HAP-1 (cell line): Measurements from ENCODE around the gene SDCCAG8.
A peak's percentile ranks its signal among the peaks of the same experiment; 100 is the strongest.

Experiments used
- DNase-seq, 2 experiments: peaks; one replicate each; pipeline ENCODE4 v3.0.0-alpha.2; 2016 to 2020; ENCODE audit warnings: low spot score in 2 of 2
- H3K27me3 ChIP-seq: fragments of 250-450 bp; sonication (Bioruptor Pico); 2 replicates; pipeline ENCODE4 v1.5.1; 2020; ENCODE audit warnings: low read depth, mild to moderate bottlenecking, moderate library complexity
- H3K36me3 ChIP-seq: fragments of 250-450 bp; sonication (Bioruptor Pico); replicated peaks from 2 replicates; pipeline ENCODE4 v1.5.1; 2020; ENCODE audit warnings: mild to moderate bottlenecking
- H3K4me1 ChIP-seq: fragments of 250-450 bp; sonication (Bioruptor Pico); 2 replicates; pipeline ENCODE4 v1.5.1; 2020; ENCODE audit warnings: mild to moderate bottlenecking
- H3K4me3 ChIP-seq: fragments of 250-450 bp; sonication (Bioruptor Pico); 2 replicates; pipeline ENCODE4 v1.5.1; 2020; ENCODE audit warnings: mild to moderate bottlenecking, moderate library complexity
- H3K9me3 ChIP-seq: fragments of 250-450 bp; sonication (Bioruptor Pico); 2 replicates; pipeline ENCODE4 v1.5.1; 2020; ENCODE audit warnings: mild to moderate bottlenecking, moderate library complexity
- in situ Hi-C: fragments of 300-500 bp; cut with MboI; formaldehyde crosslinking; loops from 3 replicates; pipeline ENCODE4 v1.14.3; 2020; ENCODE audit warnings: low sequenced_read_pairs, inconsistent platforms, mixed read lengths

SDCCAG8 gene

DNA sequence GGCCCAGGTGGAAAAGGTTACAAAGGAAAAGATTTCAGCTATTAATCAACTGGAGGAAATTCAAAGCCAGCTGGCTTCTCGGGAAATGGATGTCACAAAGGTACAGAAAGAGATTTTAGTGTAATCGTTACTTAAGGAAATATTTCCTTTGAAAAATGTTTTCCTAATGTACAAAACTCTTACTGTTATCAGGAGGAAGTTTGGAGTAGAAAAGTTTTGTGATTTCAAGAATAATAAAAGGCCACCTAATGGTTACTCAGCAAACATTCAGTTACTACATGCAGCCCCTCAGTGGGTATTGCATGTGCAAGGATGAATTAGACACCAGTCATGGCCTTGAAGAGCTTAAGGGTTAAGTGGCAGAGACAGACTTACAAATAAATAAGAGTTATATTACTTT, 85.2 kb downstream of the SDCCAG8 start:
- H3K4me1 ChIP-seq = peaks cover 6% of the 10 kb centered on the region
- in situ Hi-C loops = loop anchor here (10.0 kb wide), 1 partner anchor 934 kb away; no protein-coding TSS in a partner anchor
- H3K9me3 ChIP-seq = no peaks in the 10 kb centered on the region
- no peak for DNase-seq
- no peaks in the 10 kb centered on the region for H3K27me3 ChIP-seq
- H3K36me3 ChIP-seq = no peaks in the 10 kb centered on the region; the same call in 1 of the 2 replicates
- no peak overlapping the region for H3K4me3 ChIP-seq

GRCh38 chr1:243343970-243344937, 88.4 kb downstream of the SDCCAG8 start:
- in situ Hi-C loops = loop anchor here (10.0 kb wide), 1 partner anchor 931 kb away; no protein-coding TSS in a partner anchor
- Histone ChIP-seq H3K9me3 (no peaks in the 10 kb centered on the region), H3K36me3 (no peaks in the 10 kb centered on the region), H3K27me3 (no peaks in the 10 kb centered on the region), H3K4me1 (peaks cover 8% of the 10 kb centered on the region), H3K4me3 (no peak overlapping the region)
- DNase-seq = peak in 1 of 2 experiments; percentile 65

GRCh38 chr1:243345205-243345604, 89.4 kb downstream of the SDCCAG8 start:
- Histone ChIP-seq H3K9me3 (no peaks in the 10 kb centered on the region), H3K4me1 (peaks cover 8% of the 10 kb centered on the region), H3K36me3 (no peaks in the 10 kb centered on the region), H3K4me3 (no peak overlapping the region), H3K27me3 (no peaks in the 10 kb centered on the region)
- in situ Hi-C loops = loop anchor here (10.0 kb wide), 1 partner anchor 930 kb away; no protein-coding TSS in a partner anchor
- no peak for DNase-seq

GRCh38 chr1:243346016-243346415, 90.2 kb downstream of the SDCCAG8 start:
- Histone ChIP-seq H3K9me3 (no peaks in the 10 kb centered on the region), H3K4me3 (no peak overlapping the region), H3K4me1 (peaks cover 8% of the 10 kb centered on the region), H3K27me3 (no peaks in the 10 kb centered on the region), H3K36me3 (no peaks in the 10 kb centered on the region)
- no peak for DNase-seq
- in situ Hi-C loops = loop anchor here (10.0 kb wide), 1 partner anchor 929 kb away; no protein-coding TSS in a partner anchor

DNA sequence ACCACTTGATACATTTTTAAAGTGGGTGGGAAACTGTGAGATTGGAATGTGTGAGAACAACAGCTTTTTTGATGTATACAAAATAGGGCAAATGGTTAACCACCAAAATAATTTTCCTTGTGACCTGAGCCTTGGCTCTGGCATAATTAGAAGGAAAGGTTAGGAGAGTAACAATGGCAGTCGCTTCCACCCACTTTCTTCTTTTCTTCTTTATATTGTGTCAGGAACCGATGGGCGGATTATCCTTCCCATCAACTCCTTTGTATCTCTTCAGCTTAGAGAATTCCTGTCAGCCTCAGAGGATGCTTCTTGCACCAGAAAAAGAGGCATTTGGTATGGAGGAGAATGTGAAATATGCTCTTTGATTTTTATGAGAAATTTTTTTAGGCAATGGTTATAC, 90.6 kb downstream of the SDCCAG8 start:
- Histone ChIP-seq H3K4me1 (peaks cover 8% of the 10 kb centered on the region), H3K4me3 (no peak overlapping the region), H3K36me3 (no peaks in the 10 kb centered on the region), H3K27me3 (no peaks in the 10 kb centered on the region), H3K9me3 (no peaks in the 10 kb centered on the region)
- peak; percentile 35 to 47 for DNase-seq
- in situ Hi-C loops = loop anchor here (10.0 kb wide), 1 partner anchor 928 kb away; no protein-coding TSS in a partner anchor

GRCh38 chr1:243348331-243348730, 92.5 kb downstream of the SDCCAG8 start:
- Histone ChIP-seq H3K4me3 (no peak overlapping the region), H3K9me3 (no peaks in the 10 kb centered on the region), H3K36me3 (no peaks in the 10 kb centered on the region), H3K27me3 (no peaks in the 10 kb centered on the region), H3K4me1 (peaks cover 8% of the 10 kb centered on the region)
- in situ Hi-C loops = loop anchor here (10.0 kb wide), 1 partner anchor 926 kb away; no protein-coding TSS in a partner anchor
- DNase-seq = no peak

DNA sequence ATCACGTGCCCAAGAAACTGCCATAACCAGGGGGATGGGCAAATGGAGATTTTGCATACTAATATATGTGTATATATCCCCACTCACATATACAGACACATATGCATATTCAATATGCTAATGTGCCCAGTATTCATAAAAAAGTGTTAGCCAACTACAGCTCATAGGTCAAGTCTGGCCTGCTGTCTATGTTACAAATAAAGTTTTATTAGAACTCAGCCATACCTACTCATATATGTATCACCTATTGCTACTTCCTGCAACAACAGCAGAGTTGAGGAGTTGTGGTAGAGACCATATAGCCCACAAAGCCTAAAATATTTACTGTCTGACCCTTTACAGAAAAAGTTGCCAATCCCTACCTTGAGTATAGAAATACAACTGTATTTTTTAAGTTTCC, 93.3 kb downstream of the SDCCAG8 start:
- in situ Hi-C loops = loop anchor here (10.0 kb wide), 1 partner anchor 926 kb away; no protein-coding TSS in a partner anchor
- DNase-seq = no peak
- Histone ChIP-seq H3K36me3 (no peaks in the 10 kb centered on the region), H3K9me3 (no peaks in the 10 kb centered on the region), H3K4me1 (peaks cover 8% of the 10 kb centered on the region), H3K27me3 (no peaks in the 10 kb centered on the region), H3K4me3 (no peak overlapping the region)

DNA sequence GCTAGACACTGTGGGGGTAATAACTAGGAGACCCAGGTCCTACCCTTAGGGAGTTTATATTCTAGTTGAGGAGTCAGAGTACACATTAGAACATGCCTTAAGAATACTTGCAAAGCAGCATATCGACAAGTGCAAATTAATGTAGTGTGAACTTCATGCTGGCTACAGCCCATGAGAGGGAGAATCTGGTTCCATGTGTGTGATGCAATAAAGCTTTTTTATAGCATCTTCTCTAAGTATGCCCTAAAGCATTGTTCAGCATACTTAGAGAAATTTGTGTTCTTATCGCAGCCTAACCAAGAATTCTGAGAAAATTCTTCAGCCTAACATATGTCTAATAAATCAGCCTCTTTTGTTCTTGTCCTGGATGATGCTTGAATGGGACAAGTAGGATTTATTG, 95.5 kb downstream of the SDCCAG8 start:
- H3K4me1 ChIP-seq = peaks cover 5% of the 10 kb centered on the region
- no peak for DNase-seq
- in situ Hi-C loops = no loop called here
- no peak overlapping the region for H3K4me3 ChIP-seq
- H3K27me3 ChIP-seq = no peaks in the 10 kb centered on the region
- H3K9me3 ChIP-seq = no peaks in the 10 kb centered on the region
- no peaks in the 10 kb centered on the region for H3K36me3 ChIP-seq

- no peaks in the 10 kb centered on the region for H3K27me3 ChIP-seq
- no peaks in the 10 kb centered on the region for H3K36me3 ChIP-seq
- in situ Hi-C loops = no loop called here
- no peaks in the 10 kb centered on the region for H3K9me3 ChIP-seq
- H3K4me1 ChIP-seq = no peaks in the 10 kb centered on the region
- no peak overlapping the region for H3K4me3 ChIP-seq
- DNase-seq = no peak
These were observed 98.8 kb downstream of the SDCCAG8 start for GRCh38 chr1:243354511-243355153.

DNA sequence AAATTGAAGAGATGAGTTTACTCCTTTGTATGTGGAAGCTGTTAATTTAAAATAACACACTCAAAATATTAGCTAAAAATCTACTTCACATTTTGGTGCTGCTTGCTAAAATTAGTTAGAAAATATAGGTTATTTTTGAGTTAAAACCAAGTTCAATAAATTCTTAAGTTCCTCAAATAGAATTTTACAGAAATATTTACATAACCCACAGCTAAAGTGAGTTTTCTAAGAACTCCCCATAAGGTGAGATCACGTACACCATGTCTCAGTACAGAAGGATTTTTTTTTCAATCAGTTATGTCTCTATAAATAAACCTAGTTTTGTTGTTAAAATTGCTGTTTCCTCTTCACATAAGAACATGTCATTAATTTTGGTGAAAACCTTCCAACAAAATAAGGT, 108.0 kb downstream of the SDCCAG8 start:
- no peak overlapping the region for H3K4me3 ChIP-seq
- DNase-seq = no peak
- in situ Hi-C loops = no loop called here
- no peaks in the 10 kb centered on the region for H3K36me3 ChIP-seq
- no peaks in the 10 kb centered on the region for H3K27me3 ChIP-seq
- no peaks in the 10 kb centered on the region for H3K9me3 ChIP-seq
- H3K4me1 ChIP-seq = no peaks in the 10 kb centered on the region

GRCh38 chr1:243364330-243364729, 108.5 kb downstream of the SDCCAG8 start:
- Histone ChIP-seq H3K9me3 (no peaks in the 10 kb centered on the region), H3K36me3 (no peaks in the 10 kb centered on the region), H3K4me3 (no peak overlapping the region), H3K27me3 (no peaks in the 10 kb centered on the region), H3K4me1 (no peaks in the 10 kb centered on the region)
- DNase-seq = no peak
- in situ Hi-C loops = no loop called here

- H3K9me3 ChIP-seq = no peaks in the 10 kb centered on the region
- no peaks in the 10 kb centered on the region for H3K27me3 ChIP-seq
- DNase-seq = no peak
- H3K36me3 ChIP-seq = no peaks in the 10 kb centered on the region
- H3K4me1 ChIP-seq = no peaks in the 10 kb centered on the region
- in situ Hi-C loops = no loop called here
- H3K4me3 ChIP-seq = no peak overlapping the region
These were observed 109.0 kb downstream of the SDCCAG8 start for GRCh38 chr1:243364866-243365265.

DNA sequence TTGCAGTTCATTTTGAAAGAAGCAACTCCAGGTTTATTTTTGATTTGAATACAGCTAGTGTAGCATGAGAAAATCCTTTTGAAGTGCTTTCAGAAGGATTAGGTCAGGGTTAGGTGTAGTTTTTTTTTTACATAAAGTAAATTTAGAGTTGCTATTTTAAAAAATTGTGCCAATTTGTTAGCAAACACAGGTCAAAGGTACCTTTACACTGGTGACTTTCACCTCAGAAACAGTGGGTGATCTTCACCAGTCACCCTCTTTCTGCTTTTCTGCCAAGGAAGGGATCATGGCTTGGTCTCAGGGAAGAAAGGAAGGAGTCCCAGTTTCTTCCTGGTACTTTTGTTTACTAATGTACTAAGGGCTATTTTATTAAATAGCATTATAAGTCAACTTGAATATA, 111.5 kb downstream of the SDCCAG8 start:
- Histone ChIP-seq H3K27me3 (no peaks in the 10 kb centered on the region), H3K4me1 (no peaks in the 10 kb centered on the region), H3K36me3 (no peaks in the 10 kb centered on the region), H3K4me3 (no peak overlapping the region), H3K9me3 (no peaks in the 10 kb centered on the region)
- no peak for DNase-seq
- in situ Hi-C loops = no loop called here

GRCh38 chr1:243374412-243374811, 118.6 kb downstream of the SDCCAG8 start:
- H3K9me3 ChIP-seq = no peaks in the 10 kb centered on the region
- no peaks in the 10 kb centered on the region for H3K4me1 ChIP-seq
- H3K4me3 ChIP-seq = no peak overlapping the region
- no peaks in the 10 kb centered on the region for H3K36me3 ChIP-seq
- in situ Hi-C loops = no loop called here
- no peak for DNase-seq
- no peaks in the 10 kb centered on the region for H3K27me3 ChIP-seq
